Sigmoid colon (tissue), 3 donors: ENCODE results near the gene GART.

ENCODE experiments used
- CTCF ChIP-seq, 4 experiments: fragments of 450-650 bp in 3 of 4; fragments of 200-600 bp in 1 of 4; IDR thresholded peaks; one replicate each; pipeline ENCODE4 v1.5.1; 2016 to 2019; ENCODE audit warnings: antibody characterized with exemption in 4 of 4, mild to moderate bottlenecking in 3 of 4, moderate library complexity in 2 of 4
- POLR2A ChIP-seq, 2 donors: fragments of 450-650 bp; IDR thresholded peaks; one replicate each; pipeline ENCODE4 v1.6.1; 2016; ENCODE audit warnings: antibody characterized with exemption in 2 of 2, mild to moderate bottlenecking in 2 of 2, moderate library complexity in 2 of 2

GRCh38 chr21:33495743-33496142, 46.2 kb downstream of the GART start:
- no peak for TF ChIP-seq CTCF (IDR thresholded peaks at IDR 0.05)
- TF ChIP-seq POLR2A (IDR thresholded peaks at IDR 0.05), result no peak
